Breast epithelium (tissue), 4 donors: Measurements from ENCODE around the gene JSRP1. TPM values are rescaled to one million over a fixed set of nuclear protein-coding genes. Genes with fewer than 3 reads are reported as not detected.

Experiments used
- DNase-seq, 2 donors: peaks; one replicate each; pipeline ENCODE4 v3.0.0-alpha.2; 2019; ENCODE audit warnings: low spot score in 2 of 2
- H3K27ac ChIP-seq, 2 donors: fragments of 200-600 bp; sonication (generic) in 1 of 2; one replicate each; pipeline ENCODE4 v1.5.1; 2016 to 2019; ENCODE audit warnings: mild to moderate bottlenecking in 1 of 2
- H3K27me3 ChIP-seq, 2 donors: fragments of 200-600 bp; sonication (generic) in 1 of 2; one replicate each; pipeline versions ENCODE4 v1.5.1 to v1.6.0; 2017 to 2019; ENCODE audit warnings: control low read depth in 1 of 2, mild to moderate bottlenecking in 1 of 2
- H3K36me3 ChIP-seq: fragments of 200-600 bp; one replicate; pipeline ENCODE4 v1.5.1; 2019
- H3K4me1 ChIP-seq, 2 donors: fragments of 200-600 bp; sonication (generic); one replicate each; pipeline ENCODE4 v1.5.1; 2016 to 2019; ENCODE audit warnings: control low read depth in 1 of 2
- H3K4me3 ChIP-seq, 3 donors: fragments of 200-600 bp; sonication (generic); 1 replicate in 2 of 3; 2 replicates in 1 of 3; pipeline ENCODE4 v1.5.1; 2016 to 2019; ENCODE audit warnings: mild to moderate bottlenecking in 3 of 3, moderate library complexity in 2 of 3
- H3K9me3 ChIP-seq, 2 donors: fragments of 200-600 bp; sonication (generic) in 1 of 2; one replicate each; pipeline ENCODE4 v1.5.1; 2016 to 2019; ENCODE audit warnings: control low read depth in 1 of 2
- CTCF ChIP-seq, 3 donors: fragments of 450-650 bp; IDR thresholded peaks; one replicate each; pipeline ENCODE4 v1.5.1; 2016 to 2017; ENCODE audit warnings: antibody characterized with exemption in 3 of 3, mild to moderate bottlenecking in 3 of 3, moderate library complexity in 3 of 3
- POLR2A ChIP-seq: fragments of 450-650 bp; IDR thresholded peaks from one replicate; pipeline ENCODE4 v1.6.1; 2016; ENCODE audit warnings: antibody characterized with exemption, mild to moderate bottlenecking, moderate library complexity
- POLR2AphosphoS5 ChIP-seq, 3 donors: sonication (generic); formaldehyde crosslinking; IDR thresholded peaks; one replicate each; pipeline ENCODE4 v1.6.1; 2017; ENCODE audit warnings: antibody characterized with exemption in 3 of 3
- intact Hi-C: fragments of 100-400 bp; cut with DNase I; formaldehyde crosslinking; loops from one replicate; pipeline ENCODE4 v1.15.1; 2023; ENCODE audit warnings: low total_unique reads
- total RNA-seq, 3 donors: library from RNA; depleted of rRNA; stranded (reverse); fragments of >200 nt; gene quantifications; one replicate each; pipeline ENCODE4 v1.1.0, GENCODE V29; 2016

JSRP1 gene
- total RNA-seq, 3 donors from 2014 or later, result 1.0 to 2.3 TPM; not detected in 1

GRCh38 chr19:2271234-2272103 lies 15.3 kb upstream of the JSRP1 start:
- DNase-seq, result no peak
- no peak for TF ChIP-seq POLR2A
- peak in 2 of 3 donors; percentile 9 to 14 for TF ChIP-seq POLR2AphosphoS5 (IDR thresholded peaks at IDR 0.05)
- H3K4me1 ChIP-seq, result peaks cover 24 to 25% of the 10 kb centered on the region in 2 donors

GRCh38 chr19:2270423-2271233 lies 14.4 kb upstream of the JSRP1 start:
- no peaks in the 10 kb centered on the region for H3K9me3 ChIP-seq
- intact Hi-C loops, result loop anchor here (5.0 to 10.0 kb wide), 2 partner anchors 33 to 106 kb away; partner anchors contain the start of genes DOT1L, PLEKHJ1 and SF3A2
- H3K4me1 ChIP-seq, result peaks cover 22 to 26% of the 10 kb centered on the region in 2 donors
- peak; percentile 77 to 86 for DNase-seq
- no peaks in the 10 kb centered on the region for H3K36me3 ChIP-seq
- H3K27me3 ChIP-seq, result no peaks in the 10 kb centered on the region
- peak; percentile 83 to 87 (median 87) for TF ChIP-seq POLR2AphosphoS5 (IDR thresholded peaks at IDR 0.05)
- TF ChIP-seq POLR2A, result no peak
- peak overlapping the region; percentile 99 to 100 for H3K27ac ChIP-seq
- peak overlapping the region; percentile 76 to 100 (median 82) for H3K4me3 ChIP-seq

More at GRCh38 chr19:2271234-2272103, 15.3 kb upstream of the JSRP1 start:
- peak overlapping the region; percentile 76 to 100 (median 82) for H3K4me3 ChIP-seq
- no peaks in the 10 kb centered on the region for H3K27me3 ChIP-seq
- no peaks in the 10 kb centered on the region for H3K9me3 ChIP-seq
- intact Hi-C loops, result loop anchor here (5.0 to 10.0 kb wide), 2 partner anchors 34 to 107 kb away; partner anchors contain the start of genes DOT1L, PLEKHJ1 and SF3A2
- H3K27ac ChIP-seq, result peak overlapping the region; percentile 99 to 100
- H3K36me3 ChIP-seq, result no peaks in the 10 kb centered on the region

- H3K9me3 ChIP-seq, result no peaks in the 10 kb centered on the region
- H3K36me3 ChIP-seq, result no peaks in the 10 kb centered on the region
- TF ChIP-seq CTCF (IDR thresholded peaks at IDR 0.05) (no peak), POLR2AphosphoS5 (IDR thresholded peaks at IDR 0.05) (no peak), POLR2A (no peak)
- intact Hi-C loops, result loop anchor here (5.0 to 10.0 kb wide), 2 partner anchors 33 to 105 kb away; partner anchors contain the start of genes DOT1L, PLEKHJ1 and SF3A2
- H3K27ac ChIP-seq, result peak overlapping the region; percentile 99 to 100
- no peak for DNase-seq
- peaks cover 17 to 22% of the 10 kb centered on the region in 2 donors for H3K4me1 ChIP-seq
- H3K27me3 ChIP-seq, result no peaks in the 10 kb centered on the region
- peak overlapping the region; percentile 76 to 100 (median 82) for H3K4me3 ChIP-seq
Observed at GRCh38 chr19:2270157-2270422, 13.9 kb upstream of the JSRP1 start.

- peak overlapping the region; percentile 99 to 100 for H3K27ac ChIP-seq
- H3K27me3 ChIP-seq, result no peaks in the 10 kb centered on the region
- H3K36me3 ChIP-seq, result no peaks in the 10 kb centered on the region
- intact Hi-C loops, result loop anchor here (5.0 to 10.0 kb wide), 2 partner anchors 32 to 105 kb away; partner anchors contain the start of genes DOT1L, PLEKHJ1 and SF3A2
- H3K9me3 ChIP-seq, result no peaks in the 10 kb centered on the region
- H3K4me1 ChIP-seq, result peaks cover 17 to 22% of the 10 kb centered on the region in 2 donors
- H3K4me3 ChIP-seq, result peak overlapping the region; percentile 76 to 100 (median 82)
- DNase-seq, result peak; percentile 98 to 99
- TF ChIP-seq POLR2A (peak; percentile 98), CTCF (IDR thresholded peaks at IDR 0.05) (peak; percentile 56 to 65 (median 64)), POLR2AphosphoS5 (IDR thresholded peaks at IDR 0.05) (peak; percentile 99 to 100 (median 100))
Observed at GRCh38 chr19:2269244-2270156, 13.3 kb upstream of the JSRP1 start.

- Histone ChIP-seq H3K36me3 (no peaks in the 10 kb centered on the region), H3K4me1 (peaks cover 17 to 18% of the 10 kb centered on the region in 2 donors), H3K27me3 (no peaks in the 10 kb centered on the region), H3K27ac (peak overlapping the region; percentile 27 to 99), H3K9me3 (no peaks in the 10 kb centered on the region), H3K4me3 (peak overlapping the region; percentile 76 to 100 (median 82))
- DNase-seq, result no peak
- TF ChIP-seq CTCF (IDR thresholded peaks at IDR 0.05) (no peak), POLR2A (no peak), POLR2AphosphoS5 (IDR thresholded peaks at IDR 0.05) (no peak)
- intact Hi-C loops, result no loop called here
Observed at GRCh38 chr19:2268861-2269243, 12.6 kb upstream of the JSRP1 start.
